Adrenal gland (tissue), 12 donors: ENCODE measurements around the gene TULP4. TPM values are rescaled to one million over a fixed set of nuclear protein-coding genes. Genes with fewer than 3 reads are reported as not detected.

Source experiments
- DNase-seq, 7 donors: peaks; one replicate each; pipeline ENCODE4 v3.0.0-alpha.2; 2019 to 2020
- H3K27ac ChIP-seq, 5 donors: fragments of 200-600 bp; sonication (generic) in 4 of 5; 1 replicate in 3 of 5; 2 replicates in 2 of 5; pipeline versions ENCODE4 v1.5.1 to v1.8.0; 2016 to 2020; ENCODE audit warnings: mild to moderate bottlenecking in 1 of 5
- H3K27me3 ChIP-seq: fragments of 200-600 bp; 2 replicates; pipeline ENCODE4 v1.8.0; 2021
- H3K36me3 ChIP-seq, 2 donors: fragments of 200-600 bp; replicated peaks in 1 of 2; 1 replicate in 1 of 2; 2 replicates in 1 of 2; pipeline versions ENCODE4 v1.5.1 to v1.8.0; 2018 to 2022
- H3K4me1 ChIP-seq, 2 donors: fragments of 200-600 bp; replicated peaks in 1 of 2; 1 replicate in 1 of 2; 2 replicates in 1 of 2; pipeline versions ENCODE4 v1.5.1 to v1.8.0; 2018 to 2021
- H3K4me3 ChIP-seq, 4 donors: fragments of 200-600 bp; sonication (generic) in 3 of 4; one replicate each; pipeline ENCODE4 v1.5.1; 2016 to 2018
- H3K9me3 ChIP-seq, 3 donors: fragments of 200-600 bp; sonication (generic) in 1 of 3; replicated peaks in 1 of 3; 1 replicate in 2 of 3; 2 replicates in 1 of 3; pipeline versions ENCODE4 v1.5.1 to v1.8.0; 2016 to 2021
- CTCF ChIP-seq, 6 experiments: fragments of 450-650 bp in 4 of 6; fragments of 200-600 bp in 2 of 6; sonication (generic) in 1 of 6; IDR thresholded peaks; 1 replicate in 5 of 6; 2 replicates in 1 of 6; pipeline versions ENCODE4 v1.5.1 to v1.8.0; 2016 to 2021; ENCODE audit warnings: antibody characterized with exemption in 6 of 6, mild to moderate bottlenecking in 2 of 6, moderate library complexity in 1 of 6
- POLR2A ChIP-seq, 2 donors: fragments of 450-650 bp; IDR thresholded peaks; one replicate each; pipeline ENCODE4 v1.6.1; 2017; ENCODE audit warnings: antibody characterized with exemption in 2 of 2, mild to moderate bottlenecking in 2 of 2, moderate library complexity in 1 of 2
- WGBS, 4 donors: extraction: QIAGEN DNeasy Blood & Tissue Kit in 2 of 4; methylation state at CpG; one replicate each; pipeline versions ENCODE4 v1.1.5 to v1.1.7; 2013 to 2017; 5-methylcytosine and 5-hydroxymethylcytosine counted together
- intact Hi-C, 2 donors: fragments of 100-400 bp; cut with DNase I; formaldehyde crosslinking; loops; one replicate each; pipeline versions ENCODE4 v1.14.1 to v1.15.0; 2022 to 2023
- polyA plus RNA-seq, 3 donors: library from polyadenylated mRNA; stranded (reverse); fragments of 200-250 nt in 2 of 3; fragments of 350-450 nt in 1 of 3; fragmentation: Illumina TruSeq in 1 of 3; extraction: RNeasy Lipid Tissue Mini Kit (QIAGEN cat#74804) in 1 of 3; gene quantifications; one replicate each; pipeline ENCODE4 v1.2.3, GENCODE V29; 2013 to 2014
- total RNA-seq, 9 donors: library from RNA; depleted of rRNA in 4 of 9; stranded (reverse); fragments of >200 nt in 4 of 9; fragments of 120-200 nt in 1 of 9; fragmentation: NEBNext Ultra II Directional in 1 of 9; extraction: Animal tissue kit (Norgen Biotek cat#: 25700) in 1 of 9; gene quantifications; one replicate each; pipeline versions ENCODE4 v1.1.0 to v1.2.4, GENCODE V29; 2013 to 2023
- donor health status: healthy with polysubstance abuse.
- donor health status: Bipolar disorder and iron deficiency.
- donor health status: DM: yes; HTN: yes; CAD: no.
- donor health status: DM: no; HTN: no; CAD: no.
- donor health status: DM: no; HTN: no; CAD: no.
- donor health status: DM: yes; HTN: yes; CAD: no.

The TULP4 gene
- total and polyA plus RNA-seq, 12 donors = 1.9 to 89.6 (median 61.4) TPM

- Histone ChIP-seq H3K4me3 (no peak overlapping the region), H3K27me3 (peaks cover 8% of the 10 kb centered on the region), H3K27ac (no peak overlapping the region), H3K9me3 (no peaks in the 10 kb centered on the region), H3K36me3 (no peaks in the 10 kb centered on the region), H3K4me1 (peaks cover 0 to 8% of the 10 kb centered on the region in 2 donors)
- intact Hi-C loops = loop anchor here in 1 of 2 donors (5.0 kb wide), 1 partner anchor 293 kb away; no protein-coding TSS in a partner anchor
- TF ChIP-seq CTCF (IDR thresholded peaks at IDR 0.05) = no peak
- no peak for TF ChIP-seq POLR2A (IDR thresholded peaks at IDR 0.05)
- no peak for DNase-seq
- 93 to 97% (median 94%) methylated on average over 4 to 8 of the region's 8 CpGs for WGBS, 4 donors
Measured at GRCh38 chr6:158514991-158515390, 202.7 kb downstream of the TULP4 start.

GRCh38 chr6:158516098-158516497, 203.8 kb downstream of the TULP4 start:
- Histone ChIP-seq H3K36me3 (no peaks in the 10 kb centered on the region), H3K4me1 (peaks cover 0 to 8% of the 10 kb centered on the region in 2 donors), H3K4me3 (no peak overlapping the region), H3K27me3 (peaks cover 8% of the 10 kb centered on the region), H3K9me3 (no peaks in the 10 kb centered on the region), H3K27ac (no peak overlapping the region)
- intact Hi-C loops = loop anchor here in 1 of 2 donors (5.0 kb wide), 1 partner anchor 294 kb away; no protein-coding TSS in a partner anchor
- no peak for DNase-seq
- WGBS, 4 donors = 19 to 26% (median 23%) methylated on average over 5 to 33 of the region's 33 CpGs
- no peak for TF ChIP-seq POLR2A (IDR thresholded peaks at IDR 0.05)
- no peak for TF ChIP-seq CTCF (IDR thresholded peaks at IDR 0.05)

- WGBS, 4 donors = 82 to 100% (median 86%) methylated on average over 2 to 8 of the region's 8 CpGs
- Histone ChIP-seq H3K4me1 (peaks cover 0 to 8% of the 10 kb centered on the region in 2 donors), H3K9me3 (no peaks in the 10 kb centered on the region), H3K27me3 (peaks cover 8% of the 10 kb centered on the region), H3K4me3 (no peak overlapping the region), H3K36me3 (no peaks in the 10 kb centered on the region), H3K27ac (no peak overlapping the region)
- TF ChIP-seq POLR2A (IDR thresholded peaks at IDR 0.05) (no peak), CTCF (IDR thresholded peaks at IDR 0.05) (no peak)
- intact Hi-C loops = loop anchor here in 1 of 2 donors (5.0 kb wide), 1 partner anchor 295 kb away; no protein-coding TSS in a partner anchor
- DNase-seq = no peak
Measured at GRCh38 chr6:158517038-158517437, 204.8 kb downstream of the TULP4 start.

- Histone ChIP-seq H3K9me3 (no peaks in the 10 kb centered on the region), H3K4me1 (peaks cover 0 to 8% of the 10 kb centered on the region in 2 donors), H3K27me3 (peaks cover 8% of the 10 kb centered on the region), H3K27ac (no peak overlapping the region), H3K36me3 (no peaks in the 10 kb centered on the region), H3K4me3 (no peak overlapping the region)
- TF ChIP-seq POLR2A (IDR thresholded peaks at IDR 0.05) (no peak), CTCF (IDR thresholded peaks at IDR 0.05) (no peak)
- intact Hi-C loops = loop anchor here in 1 of 2 donors (5.0 kb wide), 1 partner anchor 295 kb away; no protein-coding TSS in a partner anchor
- 70 to 80% (median 75%) methylated on average over 4 to 5 of the region's 5 CpGs for WGBS, 4 donors
- no peak for DNase-seq
Measured at GRCh38 chr6:158517581-158517980, 205.3 kb downstream of the TULP4 start.
